Thoracic aorta (tissue), 2 donors: ENCODE data around the gene RASGRF1. TPM values are rescaled to one million over a fixed set of nuclear protein-coding genes. Genes with fewer than 3 reads are reported as not detected.

ENCODE experiments used
- ATAC-seq: fragments of 150-250 bp; one replicate; pipeline ENCODE4 v1.8.0; 2017; ENCODE audit warnings: low read depth; ENCODE audit not compliant: insufficient number of reproducible peaks, low FRiP score
- DNase-seq: peaks from one replicate; pipeline ENCODE4 v3.0.0-alpha.2; 2020; ENCODE audit warnings: low spot score
- H3K27ac ChIP-seq, 2 donors: fragments of 200-600 bp; sonication (generic); 1 replicate in 1 of 2; 2 replicates in 1 of 2; pipeline ENCODE4 v1.5.1; 2016; ENCODE audit warnings: mild to moderate bottlenecking in 2 of 2, moderate library complexity in 2 of 2
- H3K27me3 ChIP-seq: fragments of 200-600 bp; sonication (generic); replicated peaks from 2 replicates; pipeline ENCODE4 v1.6.0; 2016; ENCODE audit warnings: mild to moderate bottlenecking; ENCODE audit not compliant: insufficient read depth
- H3K36me3 ChIP-seq: fragments of 200-600 bp; sonication (generic); one replicate; pipeline ENCODE4 v1.5.1; 2016
- H3K4me1 ChIP-seq, 2 donors: fragments of 200-600 bp; sonication (generic); 1 replicate in 1 of 2; 2 replicates in 1 of 2; pipeline versions ENCODE4 v1.5.1 to v1.6.0; 2016; ENCODE audit warnings: low read depth in 2 of 2, mild to moderate bottlenecking in 1 of 2; ENCODE audit not compliant: control insufficient read depth in 1 of 2
- H3K4me3 ChIP-seq: fragments of 200-600 bp; sonication (generic); 2 replicates; pipeline ENCODE4 v1.5.1; 2016; ENCODE audit warnings: mild to moderate bottlenecking
- H3K9me3 ChIP-seq: fragments of 200-600 bp; sonication (generic); 2 replicates; pipeline ENCODE4 v1.5.1; 2016
- CTCF ChIP-seq: fragments of 200-600 bp; sonication (generic); IDR thresholded peaks from one replicate; pipeline ENCODE4 v1.5.1; 2019; ENCODE audit warnings: antibody characterized with exemption
- total RNA-seq, 2 donors: library from RNA; depleted of rRNA; stranded (reverse); fragments of >200 nt; gene quantifications; one replicate each; pipeline versions ENCODE4 v1.1.0 to v1.2.3, GENCODE V29; 2016

RASGRF1 gene
- total RNA-seq, 2 donors from 2014 or later = not detected

GRCh38 chr15:78938658-78939488, 151.7 kb downstream of the RASGRF1 start:
- ATAC-seq (no peak), DNase-seq (no peak)
- TF ChIP-seq CTCF = no peak
- Histone ChIP-seq H3K27me3 (no peaks in the 10 kb centered on the region), H3K9me3 (no peaks in the 10 kb centered on the region), H3K4me3 (peak overlapping the region; percentile 7), H3K27ac (peak overlapping the region in 1 of 2 donors; percentile 15), H3K4me1 (peaks cover 5 to 23% of the 10 kb centered on the region in 2 donors), H3K36me3 (no peaks in the 10 kb centered on the region)

GRCh38 chr15:78937132-78937739, 153.3 kb downstream of the RASGRF1 start:
- H3K4me1 ChIP-seq = peaks cover 10 to 34% of the 10 kb centered on the region in 2 donors
- no peak for DNase-seq
- H3K27me3 ChIP-seq = no peaks in the 10 kb centered on the region
- TF ChIP-seq CTCF = no peak
- no peaks in the 10 kb centered on the region for H3K9me3 ChIP-seq
- no peak for ATAC-seq
- no peak overlapping the region for H3K4me3 ChIP-seq
- no peaks in the 10 kb centered on the region for H3K36me3 ChIP-seq
- peak overlapping the region in 1 of 2 donors; percentile 16 for H3K27ac ChIP-seq

GRCh38 chr15:78934655-78935023, 155.9 kb downstream of the RASGRF1 start:
- Histone ChIP-seq H3K27ac (no peak overlapping the region), H3K9me3 (no peaks in the 10 kb centered on the region), H3K4me3 (no peak overlapping the region), H3K27me3 (no peaks in the 10 kb centered on the region), H3K36me3 (no peaks in the 10 kb centered on the region), H3K4me1 (peaks cover 10 to 40% of the 10 kb centered on the region in 2 donors)
- DNase-seq = no peak
- TF ChIP-seq CTCF = no peak
- no peak for ATAC-seq

GRCh38 chr15:78933823-78934654, 156.5 kb downstream of the RASGRF1 start:
- H3K4me3 ChIP-seq = peak overlapping the region; percentile 61
- H3K36me3 ChIP-seq = no peaks in the 10 kb centered on the region
- DNase-seq (no peak), ATAC-seq (no peak)
- peaks cover 10 to 40% of the 10 kb centered on the region in 2 donors for H3K4me1 ChIP-seq
- TF ChIP-seq CTCF = no peak
- peak overlapping the region; percentile 41 to 55 for H3K27ac ChIP-seq
- no peaks in the 10 kb centered on the region for H3K27me3 ChIP-seq
- no peaks in the 10 kb centered on the region for H3K9me3 ChIP-seq
